ENCODE data around the gene OTOGL.

The OTOGL gene

DNA sequence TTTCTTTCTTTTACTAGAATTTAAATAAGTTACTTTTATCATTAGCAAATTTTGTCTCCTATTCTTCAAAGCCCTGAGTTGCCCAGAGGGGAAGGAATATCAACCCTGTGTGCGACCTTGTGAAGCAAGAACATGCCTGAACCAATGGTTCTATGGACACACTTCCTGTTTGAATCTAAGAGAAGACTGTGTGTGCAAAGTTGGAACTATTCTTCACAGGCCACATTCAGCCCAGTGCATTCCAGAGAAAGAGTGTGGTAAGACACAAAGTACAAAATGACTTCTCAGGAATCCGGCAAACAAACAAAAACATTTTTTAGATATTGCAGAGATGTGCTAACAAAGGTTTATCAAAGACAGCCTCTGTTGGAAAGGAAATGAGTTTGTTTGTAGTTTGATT, 253.9 kb downstream of the OTOGL start:
- TF ChIP-seq, protein P1, sequence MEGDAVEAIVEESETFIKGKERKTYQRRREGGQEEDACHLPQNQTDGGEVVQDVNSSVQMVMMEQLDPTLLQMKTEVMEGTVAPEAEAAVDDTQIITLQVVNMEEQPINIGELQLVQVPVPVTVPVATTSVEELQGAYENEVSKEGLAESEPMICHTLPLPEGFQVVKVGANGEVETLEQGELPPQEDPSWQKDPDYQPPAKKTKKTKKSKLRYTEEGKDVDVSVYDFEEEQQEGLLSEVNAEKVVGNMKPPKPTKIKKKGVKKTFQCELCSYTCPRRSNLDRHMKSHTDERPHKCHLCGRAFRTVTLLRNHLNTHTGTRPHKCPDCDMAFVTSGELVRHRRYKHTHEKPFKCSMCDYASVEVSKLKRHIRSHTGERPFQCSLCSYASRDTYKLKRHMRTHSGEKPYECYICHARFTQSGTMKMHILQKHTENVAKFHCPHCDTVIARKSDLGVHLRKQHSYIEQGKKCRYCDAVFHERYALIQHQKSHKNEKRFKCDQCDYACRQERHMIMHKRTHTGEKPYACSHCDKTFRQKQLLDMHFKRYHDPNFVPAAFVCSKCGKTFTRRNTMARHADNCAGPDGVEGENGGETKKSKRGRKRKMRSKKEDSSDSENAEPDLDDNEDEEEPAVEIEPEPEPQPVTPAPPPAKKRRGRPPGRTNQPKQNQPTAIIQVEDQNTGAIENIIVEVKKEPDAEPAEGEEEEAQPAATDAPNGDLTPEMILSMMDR (IDR thresholded peaks at IDR 0.05; ENCODE audit: poor library complexity, severe bottlenecking), result no peak
- ATAC-seq (ENCODE audit: low read depth), result no peak
- H3K36me3 ChIP-seq (ENCODE audit: low read depth), result no peaks in the 10 kb centered on the region
- no peaks in the 10 kb centered on the region for H3K27me3 ChIP-seq (ENCODE audit: insufficient read depth, poor library complexity, severe bottlenecking)
- no peaks in the 10 kb centered on the region for H3K4me1 ChIP-seq (ENCODE audit: insufficient read depth, poor library complexity, severe bottlenecking)
- H3K4me3 ChIP-seq (ENCODE audit: severe bottlenecking), result no peak overlapping the region
- no peaks in the 10 kb centered on the region for H3K9me3 ChIP-seq (ENCODE audit: severe bottlenecking)
- no peak overlapping the region for H3K27ac ChIP-seq (ENCODE audit: poor library complexity, severe bottlenecking)
- DNase-seq (ENCODE audit: low spot score), result no peak

DNA sequence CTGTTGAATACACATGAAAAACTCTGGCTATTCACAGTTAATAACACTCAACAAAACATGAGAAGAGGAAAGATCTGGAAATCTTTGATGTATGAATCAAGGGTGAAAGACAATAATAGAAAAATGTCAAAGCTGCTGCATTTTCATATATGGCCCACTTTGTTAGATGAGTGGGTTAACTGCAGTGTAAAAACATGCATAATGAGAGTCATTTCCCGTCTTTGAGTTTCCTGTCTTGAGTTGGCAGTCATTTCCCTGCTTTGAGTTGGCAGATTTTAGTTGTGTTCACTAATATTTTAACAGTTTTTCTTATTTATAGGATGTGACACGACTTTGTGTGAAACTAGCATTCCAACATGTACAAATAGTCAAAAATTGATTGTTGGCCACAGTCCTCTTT, 256.8 kb downstream of the OTOGL start:
- H3K27me3 ChIP-seq (ENCODE audit: insufficient read depth, poor library complexity, severe bottlenecking), result peaks cover 4% of the 10 kb centered on the region
- H3K9me3 ChIP-seq (ENCODE audit: severe bottlenecking), result no peaks in the 10 kb centered on the region
- H3K36me3 ChIP-seq (ENCODE audit: low read depth), result no peaks in the 10 kb centered on the region
- H3K4me1 ChIP-seq (ENCODE audit: insufficient read depth, poor library complexity, severe bottlenecking), result no peaks in the 10 kb centered on the region
- H3K27ac ChIP-seq (ENCODE audit: poor library complexity, severe bottlenecking), result no peak overlapping the region
- TF ChIP-seq, protein P1 (IDR thresholded peaks at IDR 0.05; ENCODE audit: poor library complexity, severe bottlenecking), result no peak
- no peak overlapping the region for H3K4me3 ChIP-seq (ENCODE audit: severe bottlenecking)
- no peak for ATAC-seq (ENCODE audit: low read depth)
- no peak for DNase-seq (ENCODE audit: low spot score)

DNA sequence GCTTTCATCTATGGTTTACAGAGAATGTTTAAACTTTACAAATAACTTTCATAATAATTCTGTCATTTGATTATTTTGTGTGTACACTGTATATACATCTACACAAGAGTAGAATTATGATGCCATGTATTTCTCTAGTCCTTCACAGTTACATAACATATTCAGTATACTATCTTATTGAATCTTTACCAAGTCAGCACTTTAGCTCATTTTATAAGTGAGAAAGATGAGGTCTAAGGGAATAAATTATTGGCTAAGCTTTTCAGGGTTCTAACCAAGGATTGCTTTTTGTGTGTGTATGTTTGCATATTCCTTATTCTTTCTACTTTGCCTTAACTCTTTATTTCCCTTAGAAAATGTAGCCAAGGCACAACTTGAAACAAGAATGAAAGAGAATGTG, 260.4 kb downstream of the OTOGL start:
- H3K4me1 ChIP-seq (ENCODE audit: insufficient read depth, poor library complexity, severe bottlenecking), result no peaks in the 10 kb centered on the region
- ATAC-seq (ENCODE audit: low read depth), result no peak
- no peak overlapping the region for H3K27ac ChIP-seq (ENCODE audit: poor library complexity, severe bottlenecking)

DNA sequence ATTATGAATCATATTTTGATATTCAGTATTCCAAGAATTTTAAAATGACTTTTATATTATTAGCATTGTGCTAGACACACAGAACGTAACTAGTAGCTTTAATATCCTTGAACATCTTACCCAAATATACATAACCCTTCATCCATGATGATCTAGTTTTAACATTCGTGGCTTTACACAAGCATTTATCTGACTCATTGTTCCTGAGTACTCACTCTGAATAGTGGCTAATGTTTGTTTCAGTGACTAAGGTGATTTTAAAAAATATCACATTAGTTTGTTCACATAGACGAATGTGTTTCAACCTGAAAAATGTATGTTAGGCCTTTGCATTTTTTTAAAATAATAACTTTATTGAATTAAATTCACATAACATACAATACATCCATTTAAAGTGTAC, 264.7 kb downstream of the OTOGL start:
- Histone ChIP-seq H3K36me3 (ENCODE audit: low read depth) (no peaks in the 10 kb centered on the region), H3K27me3 (ENCODE audit: insufficient read depth, poor library complexity, severe bottlenecking) (peaks cover 4% of the 10 kb centered on the region), H3K9me3 (ENCODE audit: severe bottlenecking) (no peaks in the 10 kb centered on the region), H3K4me1 (ENCODE audit: insufficient read depth, poor library complexity, severe bottlenecking) (no peaks in the 10 kb centered on the region), H3K27ac (ENCODE audit: poor library complexity, severe bottlenecking) (no peak overlapping the region), H3K4me3 (ENCODE audit: severe bottlenecking) (no peak overlapping the region)
- ATAC-seq (ENCODE audit: low read depth) (no peak), DNase-seq (ENCODE audit: low spot score) (no peak)
- TF ChIP-seq, protein P1 (IDR thresholded peaks at IDR 0.05; ENCODE audit: poor library complexity, severe bottlenecking), result no peak

More for the DNA sequence above, 260.4 kb downstream of the OTOGL start:
- H3K9me3 ChIP-seq (ENCODE audit: severe bottlenecking), result no peaks in the 10 kb centered on the region
- DNase-seq (ENCODE audit: low spot score), result no peak
- TF ChIP-seq, protein P1 (IDR thresholded peaks at IDR 0.05; ENCODE audit: poor library complexity, severe bottlenecking), result no peak
- peaks cover 4% of the 10 kb centered on the region for H3K27me3 ChIP-seq (ENCODE audit: insufficient read depth, poor library complexity, severe bottlenecking)
- no peak overlapping the region for H3K4me3 ChIP-seq (ENCODE audit: severe bottlenecking)
- H3K36me3 ChIP-seq (ENCODE audit: low read depth), result no peaks in the 10 kb centered on the region

DNA sequence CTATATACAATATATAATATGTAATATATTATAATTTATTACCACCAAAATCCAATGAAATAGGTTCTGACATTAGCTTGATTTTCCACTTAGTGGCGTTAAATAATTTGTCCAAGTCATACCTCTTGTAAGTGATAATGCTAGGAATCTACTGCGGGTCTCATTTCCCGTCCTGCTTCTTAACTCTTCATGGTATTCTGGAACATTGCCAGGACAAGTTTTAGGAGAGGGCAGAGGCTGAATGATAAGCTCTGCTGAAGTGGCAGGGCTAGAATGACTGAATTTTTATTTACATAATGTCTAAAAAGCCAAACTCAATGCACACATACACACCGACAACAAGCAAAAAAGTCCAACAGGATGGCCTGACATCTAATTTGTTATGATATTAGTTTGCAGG, 274.3 kb downstream of the OTOGL start:
- Histone ChIP-seq H3K27ac (ENCODE audit: poor library complexity, severe bottlenecking) (no peak overlapping the region), H3K4me1 (ENCODE audit: insufficient read depth, poor library complexity, severe bottlenecking) (no peaks in the 10 kb centered on the region), H3K9me3 (ENCODE audit: severe bottlenecking) (no peaks in the 10 kb centered on the region), H3K36me3 (ENCODE audit: low read depth) (no peaks in the 10 kb centered on the region), H3K27me3 (ENCODE audit: insufficient read depth, poor library complexity, severe bottlenecking) (no peaks in the 10 kb centered on the region), H3K4me3 (ENCODE audit: severe bottlenecking) (no peak overlapping the region)
- ATAC-seq (ENCODE audit: low read depth), result no peak
- no peak for DNase-seq (ENCODE audit: low spot score)
- TF ChIP-seq, protein P1 (IDR thresholded peaks at IDR 0.05; ENCODE audit: poor library complexity, severe bottlenecking), result no peak

Data from RWPE2 (cell line).